Endothelial cell of umbilical vein (primary cell): Measurements from ENCODE around the gene RASSF9. TPM values are rescaled to one million over a fixed set of nuclear protein-coding genes. Genes with fewer than 3 reads are reported as not detected.

Experiments
- BruUV-seq: library from RNA; stranded (reverse); fragments of 400-500 nt; replicated peaks from 2 replicates; lab custom pipeline; 2021; lab: Mats Ljungman, UMichigan
- CTCF ChIA-PET: fragments of 300-600, 350-600 bp; sonication (Branson Sonifier 250); formaldehyde crosslinking; loops from one replicate; lab custom pipeline; 2021; ENCODE audit warnings: antibody characterized with exemption, inconsistent platforms; lab: Charles Lee
- POLR2A ChIA-PET: fragments of 300-600, 350-600 bp; sonication (Branson Sonifier 250); formaldehyde crosslinking; loops from one replicate; lab custom pipeline; 2021; ENCODE audit warnings: antibody characterized with exemption, inconsistent platforms; lab: Charles Lee
- DNase-seq: peaks from one replicate; pipeline ENCODE4 v3.0.0-alpha.2; 2011; ENCODE audit warnings: low read depth, low spot score
- FAIRE-seq: peaks from 2 replicates; lab custom pipeline; 2011; peaks lifted over from hg19 to GRCh38; lab: Jason Lieb, UNC
- H2AFZ ChIP-seq: 2 replicates; pipeline ENCODE4 v1.6.0; 2012; ENCODE audit warnings: low read depth, low read length, control low read depth, inconsistent platforms
- H3K27ac ChIP-seq: 2 replicates; pipeline ENCODE4 v1.5.1; 2011; ENCODE audit warnings: low read depth, mild to moderate bottlenecking, control low read depth, low read length, moderate library complexity; ENCODE audit not compliant: insufficient read depth
- H3K27me3 ChIP-seq, 2 experiments: 2 replicates each; pipeline versions ENCODE4 v1.6.0 to v1.6.1; 2011; ENCODE audit warnings: low read length in 2 of 2, mixed read lengths in 1 of 2; ENCODE audit not compliant: control insufficient read depth in 2 of 2, insufficient read depth in 2 of 2
- H3K36me3 ChIP-seq, 2 experiments: 2 replicates in 1 of 2; 3 replicates in 1 of 2; pipeline ENCODE4 v1.5.1; 2011; ENCODE audit warnings: low read length in 2 of 2, mild to moderate bottlenecking in 1 of 2, moderate library complexity in 1 of 2; ENCODE audit not compliant: control insufficient read depth in 2 of 2, insufficient read depth in 2 of 2; ENCODE audit errors: extremely low read depth in 1 of 2
- H3K4me1 ChIP-seq: 3 replicates; pipeline ENCODE4 v1.5.1; 2011; ENCODE audit warnings: mild to moderate bottlenecking, low read length; ENCODE audit not compliant: control insufficient read depth, insufficient read depth; ENCODE audit errors: extremely low read depth
- H3K4me2 ChIP-seq: 2 replicates; pipeline ENCODE4 v1.6.1; 2011; ENCODE audit warnings: low read length, control low read depth, mixed read lengths; ENCODE audit not compliant: insufficient read depth
- H3K4me3 ChIP-seq, 3 experiments: fragments of 200-600 bp in 1 of 3; sonication (generic), shearing (Covaris generic) in 1 of 3; replicated peaks in 1 of 3; 2 replicates each; pipeline ENCODE4 v1.5.1; 2011 to 2016; ENCODE audit warnings: control low read depth in 3 of 3, low read length in 3 of 3, mild to moderate bottlenecking in 2 of 3, inconsistent platforms in 1 of 3, low read depth in 1 of 3, moderate library complexity in 1 of 3; ENCODE audit not compliant: insufficient read depth in 1 of 3
- H3K79me2 ChIP-seq: 2 replicates; pipeline ENCODE4 v1.6.0; 2012; ENCODE audit warnings: low read length, inconsistent platforms; ENCODE audit not compliant: control insufficient read depth, insufficient read depth
- H3K9ac ChIP-seq: replicated peaks from 2 replicates; pipeline ENCODE3; 2011; ENCODE audit warnings: low read length, control low read depth; ENCODE audit not compliant: insufficient read depth; ENCODE audit errors: extremely low read depth
- H3K9me1 ChIP-seq: replicated peaks from 3 replicates; pipeline ENCODE4 v1.6.0; 2011; ENCODE audit warnings: mild to moderate bottlenecking, low read length; ENCODE audit not compliant: control insufficient read depth, insufficient read depth; ENCODE audit errors: extremely low read depth
- H3K9me3 ChIP-seq: replicated peaks from 2 replicates; pipeline ENCODE4 v1.5.1; 2012; ENCODE audit warnings: low read length, inconsistent platforms; ENCODE audit not compliant: control insufficient read depth, insufficient read depth
- H4K20me1 ChIP-seq: replicated peaks from 2 replicates; pipeline ENCODE3; 2011; ENCODE audit warnings: mild to moderate bottlenecking, low read length; ENCODE audit not compliant: control insufficient read depth, insufficient read depth; ENCODE audit errors: extremely low read depth
- EZH2 ChIP-seq: IDR thresholded peaks from 2 replicates; pipeline ENCODE4 v1.6.1; 2012; ENCODE audit warnings: borderline replicate concordance, low read depth, mild to moderate bottlenecking, moderate library complexity, low read length, inconsistent platforms; ENCODE audit not compliant: severe bottlenecking
- FOS ChIP-seq: IDR thresholded peaks from 2 replicates; pipeline ENCODE4 v1.6.1; 2011; ENCODE audit warnings: mild to moderate bottlenecking, low read length, moderate library complexity, borderline replicate concordance; ENCODE audit not compliant: insufficient read depth
- GATA2 ChIP-seq: IDR thresholded peaks from 2 replicates; pipeline ENCODE4 v1.7.0; 2011; ENCODE audit warnings: low read depth, mild to moderate bottlenecking, moderate library complexity, mixed read lengths, low read length; ENCODE audit not compliant: insufficient read length, insufficient read depth
- JUN ChIP-seq: IDR thresholded peaks from 2 replicates; pipeline ENCODE4 v1.6.1; 2011; ENCODE audit warnings: borderline replicate concordance, low read depth; ENCODE audit not compliant: insufficient read length, insufficient read depth
- MYC ChIP-seq: IDR thresholded peaks from one replicate; pipeline ENCODE4 v1.6.1; 2011; ENCODE audit warnings: mild to moderate bottlenecking, low read depth, low read length
- POLR2A ChIP-seq: IDR thresholded peaks from 2 replicates; pipeline ENCODE4 v1.6.1; 2012; ENCODE audit warnings: low read depth, mild to moderate bottlenecking, control low read depth, low read length
- POLR2AphosphoS5 ChIP-seq: IDR thresholded peaks from 2 replicates; pipeline ENCODE4 v1.6.1; 2012; ENCODE audit warnings: low read depth, mild to moderate bottlenecking, control low read depth, low read length, moderate library complexity; ENCODE audit not compliant: insufficient read depth
- dilution Hi-C: fragments of 300-500 bp; cut with MboI; formaldehyde crosslinking; loops from one replicate; pipeline ENCODE4 v1.15.0; 2019; ENCODE audit warnings: low sequenced_read_pairs; ENCODE audit not compliant: extremely low pct_ligation_motif_present
- intact Hi-C: fragments of 100-400 bp; cut with micrococcal nuclease; formaldehyde crosslinking; loops from one replicate; pipeline ENCODE4 v1.10.0; 2022
- polyA plus RNA-seq, 4 experiments: library from polyadenylated mRNA; depleted of rRNA in 3 of 4; stranded (reverse) in 3 of 4; unstranded in 1 of 4; fragments of >200 nt; gene quantifications; 2 replicates each; pipeline versions ENCODE4 v1.2.1 to v1.2.3, GENCODE V29; 2011 to 2012; ENCODE audit warnings: missing spikeins in 1 of 4
- total RNA-seq: library from RNA; stranded (reverse); gene quantifications from 2 replicates; pipeline ENCODE4 v1.2.3, GENCODE V29; 2021
- TF ChIP-seq, protein P1 (sequence below): IDR thresholded peaks from 2 replicates; pipeline ENCODE4 v1.6.1; 2011; ENCODE audit not compliant: insufficient read depth, insufficient read length
- TF ChIP-seq, protein P2 (sequence below), 2 donors: IDR thresholded peaks; 1 replicate in 1 of 2; 2 replicates in 1 of 2; pipeline ENCODE4 v1.5.1; 2011; ENCODE audit warnings: low read length in 2 of 2, mild to moderate bottlenecking in 2 of 2, moderate library complexity in 2 of 2, control low read depth in 1 of 2, inconsistent platforms in 1 of 2, low read depth in 1 of 2; ENCODE audit not compliant: insufficient read depth in 1 of 2; ENCODE audit errors: extremely low read depth in 1 of 2

Gene RASSF9
- total and polyA plus RNA-seq, 2 donors (not counting 3 experiments of a cell fraction or from before 2014, with no cell fraction given) = 2.1 to 2.3 TPM

DNA sequence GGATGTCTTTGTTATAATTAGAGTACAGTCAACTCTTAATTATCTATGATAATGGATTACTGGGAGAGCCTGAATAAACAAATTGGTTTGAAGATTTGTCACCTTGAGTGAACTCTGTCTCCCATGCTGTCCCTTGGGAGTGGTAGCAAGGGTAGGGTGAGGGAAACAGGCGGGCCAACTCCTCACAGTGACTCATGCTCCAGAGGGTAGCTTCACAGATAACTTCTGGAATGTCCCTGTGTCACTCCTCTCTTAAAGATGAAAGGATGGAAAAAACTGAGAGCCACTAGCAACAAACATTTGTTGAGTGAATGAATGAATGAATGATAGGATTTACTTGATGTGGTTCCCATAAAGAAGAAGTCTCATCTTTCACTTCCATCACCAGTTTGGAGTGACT is 53.5 kb downstream of the RASSF9 start:
- no peak for DNase-seq
- CTCF ChIA-PET = interaction anchor here (0.8 to 1.4 kb wide), 2 partner anchors 19 to 89 kb away, joined by 3 to 4 read pairs; no protein-coding TSS in a partner anchor
- no peak overlapping the region for H3K4me3 ChIP-seq
- H3K4me1 ChIP-seq = no peaks in the 10 kb centered on the region
- BruUV-seq = no TSS peak
- no peak for FAIRE-seq
- no peak overlapping the region for H3K9ac ChIP-seq
- no peak for TF ChIP-seq MYC
- TF ChIP-seq FOS = no peak
- no peak for TF ChIP-seq POLR2AphosphoS5
- TF ChIP-seq EZH2 = no peak
- no peak for TF ChIP-seq POLR2A
- no peak for TF ChIP-seq GATA2
- TF ChIP-seq, protein P1, sequence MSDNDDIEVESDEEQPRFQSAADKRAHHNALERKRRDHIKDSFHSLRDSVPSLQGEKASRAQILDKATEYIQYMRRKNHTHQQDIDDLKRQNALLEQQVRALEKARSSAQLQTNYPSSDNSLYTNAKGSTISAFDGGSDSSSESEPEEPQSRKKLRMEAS = no peak
- TF ChIP-seq JUN = no peak
- TF ChIP-seq, protein P2, sequence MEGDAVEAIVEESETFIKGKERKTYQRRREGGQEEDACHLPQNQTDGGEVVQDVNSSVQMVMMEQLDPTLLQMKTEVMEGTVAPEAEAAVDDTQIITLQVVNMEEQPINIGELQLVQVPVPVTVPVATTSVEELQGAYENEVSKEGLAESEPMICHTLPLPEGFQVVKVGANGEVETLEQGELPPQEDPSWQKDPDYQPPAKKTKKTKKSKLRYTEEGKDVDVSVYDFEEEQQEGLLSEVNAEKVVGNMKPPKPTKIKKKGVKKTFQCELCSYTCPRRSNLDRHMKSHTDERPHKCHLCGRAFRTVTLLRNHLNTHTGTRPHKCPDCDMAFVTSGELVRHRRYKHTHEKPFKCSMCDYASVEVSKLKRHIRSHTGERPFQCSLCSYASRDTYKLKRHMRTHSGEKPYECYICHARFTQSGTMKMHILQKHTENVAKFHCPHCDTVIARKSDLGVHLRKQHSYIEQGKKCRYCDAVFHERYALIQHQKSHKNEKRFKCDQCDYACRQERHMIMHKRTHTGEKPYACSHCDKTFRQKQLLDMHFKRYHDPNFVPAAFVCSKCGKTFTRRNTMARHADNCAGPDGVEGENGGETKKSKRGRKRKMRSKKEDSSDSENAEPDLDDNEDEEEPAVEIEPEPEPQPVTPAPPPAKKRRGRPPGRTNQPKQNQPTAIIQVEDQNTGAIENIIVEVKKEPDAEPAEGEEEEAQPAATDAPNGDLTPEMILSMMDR (IDR thresholded peaks at IDR 0.05; ENCODE audit: extremely low read depth in 1 of 2, insufficient read depth in 1 of 2, low read depth in 1 of 2, low read length in 2 of 2) = no peak
- no peaks in the 10 kb centered on the region for H3K27me3 ChIP-seq
- H3K27ac ChIP-seq = no peak overlapping the region
- H3K9me1 ChIP-seq = no peaks in the 10 kb centered on the region
- H4K20me1 ChIP-seq = no peaks in the 10 kb centered on the region
- no peaks in the 10 kb centered on the region for H3K9me3 ChIP-seq
- dilution Hi-C loops = no loop called here
- H2AFZ ChIP-seq = no peak overlapping the region
- intact Hi-C loops = no loop called here
- H3K4me2 ChIP-seq = no peak overlapping the region
- H3K79me2 ChIP-seq = no peaks in the 10 kb centered on the region
- H3K36me3 ChIP-seq = no peaks in the 10 kb centered on the region
- POLR2A ChIA-PET = no interaction called here
